Choroid plexus epithelial cell (primary cell): Measurements from ENCODE around the gene ADPRS.

Experiments
- DNase-seq: peaks from one replicate; pipeline ENCODE4 v3.0.0-alpha.2; 2010; ENCODE audit warnings: low read depth
- H3K4me3 ChIP-seq: 2 replicates; pipeline ENCODE4 v1.5.1; 2011; ENCODE audit warnings: low read depth, mild to moderate bottlenecking, control low read depth, low read length, moderate library complexity
- TF ChIP-seq, protein P1 (sequence below): conservative IDR thresholded peaks from 2 replicates; pipeline ENCODE4 v1.5.1; 2011; ENCODE audit warnings: low read depth, mild to moderate bottlenecking, control low read depth, inconsistent platforms, low read length, moderate library complexity

The ADPRS gene

DNA sequence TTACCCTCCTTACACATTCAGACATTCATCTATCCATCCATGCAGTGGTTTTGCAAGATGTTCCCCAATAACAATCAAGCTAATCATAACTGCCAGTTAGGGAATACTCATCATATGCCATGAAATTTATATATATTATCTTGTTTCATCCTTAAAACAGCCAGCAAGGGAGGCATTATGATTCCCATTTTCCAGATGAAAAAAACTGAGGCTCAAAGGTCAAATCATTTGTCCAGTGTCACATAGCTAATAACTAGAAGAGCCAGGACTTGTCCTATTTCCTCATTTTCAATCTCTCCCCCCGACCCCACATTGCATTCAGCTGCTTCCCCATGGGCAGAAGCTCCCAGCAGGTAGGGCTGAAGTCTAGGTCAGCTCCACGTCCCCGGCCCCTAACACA is 43.3 kb downstream of the ADPRS start:
- no peak overlapping the region for H3K4me3 ChIP-seq
- TF ChIP-seq, protein P1, sequence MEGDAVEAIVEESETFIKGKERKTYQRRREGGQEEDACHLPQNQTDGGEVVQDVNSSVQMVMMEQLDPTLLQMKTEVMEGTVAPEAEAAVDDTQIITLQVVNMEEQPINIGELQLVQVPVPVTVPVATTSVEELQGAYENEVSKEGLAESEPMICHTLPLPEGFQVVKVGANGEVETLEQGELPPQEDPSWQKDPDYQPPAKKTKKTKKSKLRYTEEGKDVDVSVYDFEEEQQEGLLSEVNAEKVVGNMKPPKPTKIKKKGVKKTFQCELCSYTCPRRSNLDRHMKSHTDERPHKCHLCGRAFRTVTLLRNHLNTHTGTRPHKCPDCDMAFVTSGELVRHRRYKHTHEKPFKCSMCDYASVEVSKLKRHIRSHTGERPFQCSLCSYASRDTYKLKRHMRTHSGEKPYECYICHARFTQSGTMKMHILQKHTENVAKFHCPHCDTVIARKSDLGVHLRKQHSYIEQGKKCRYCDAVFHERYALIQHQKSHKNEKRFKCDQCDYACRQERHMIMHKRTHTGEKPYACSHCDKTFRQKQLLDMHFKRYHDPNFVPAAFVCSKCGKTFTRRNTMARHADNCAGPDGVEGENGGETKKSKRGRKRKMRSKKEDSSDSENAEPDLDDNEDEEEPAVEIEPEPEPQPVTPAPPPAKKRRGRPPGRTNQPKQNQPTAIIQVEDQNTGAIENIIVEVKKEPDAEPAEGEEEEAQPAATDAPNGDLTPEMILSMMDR, result no peak
- DNase-seq, result no peak

DNA sequence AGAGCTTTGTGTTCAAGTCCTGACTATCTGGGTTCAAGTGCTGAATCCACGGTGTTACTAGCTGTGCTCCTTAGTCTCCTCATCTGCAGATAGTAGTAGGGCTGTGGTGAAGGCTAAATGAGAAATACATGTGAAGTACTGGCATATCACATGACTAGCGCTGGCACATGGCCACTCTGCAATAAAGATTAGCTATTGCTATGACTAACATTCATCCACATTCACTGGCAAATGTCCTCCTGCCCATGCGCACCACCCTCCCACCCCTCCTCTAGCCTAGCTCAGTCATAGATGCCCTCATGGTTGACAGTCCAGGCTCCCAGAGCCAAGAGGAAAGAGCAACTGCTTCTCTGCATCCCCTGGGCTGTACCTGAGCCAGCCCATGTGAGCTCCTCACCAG is 44.8 kb downstream of the ADPRS start:
- no peak overlapping the region for H3K4me3 ChIP-seq
- DNase-seq, result peak; percentile 67
- TF ChIP-seq, protein P1, result no peak

DNA sequence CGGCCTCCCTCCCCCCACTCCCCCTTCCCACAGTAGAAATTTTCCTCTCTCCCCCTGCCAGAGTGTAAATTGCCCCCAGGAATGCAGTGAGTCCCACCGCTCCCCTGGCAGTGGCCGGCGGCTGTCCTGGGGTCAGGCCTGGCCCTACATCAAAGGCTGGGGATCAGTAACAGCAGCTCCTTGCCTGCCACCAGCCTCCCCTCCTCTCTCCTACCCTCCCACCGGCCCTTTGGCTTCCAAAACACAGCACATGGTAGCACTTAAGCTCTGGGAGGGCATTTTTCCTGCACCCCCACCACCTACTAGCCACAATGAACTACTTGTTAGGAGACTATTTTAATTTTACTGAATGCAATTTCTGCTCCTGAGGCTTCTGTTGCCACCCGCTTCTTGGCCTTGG is 45.3 kb downstream of the ADPRS start:
- TF ChIP-seq, protein P1, result no peak
- H3K4me3 ChIP-seq, result no peak overlapping the region
- no peak for DNase-seq

DNA sequence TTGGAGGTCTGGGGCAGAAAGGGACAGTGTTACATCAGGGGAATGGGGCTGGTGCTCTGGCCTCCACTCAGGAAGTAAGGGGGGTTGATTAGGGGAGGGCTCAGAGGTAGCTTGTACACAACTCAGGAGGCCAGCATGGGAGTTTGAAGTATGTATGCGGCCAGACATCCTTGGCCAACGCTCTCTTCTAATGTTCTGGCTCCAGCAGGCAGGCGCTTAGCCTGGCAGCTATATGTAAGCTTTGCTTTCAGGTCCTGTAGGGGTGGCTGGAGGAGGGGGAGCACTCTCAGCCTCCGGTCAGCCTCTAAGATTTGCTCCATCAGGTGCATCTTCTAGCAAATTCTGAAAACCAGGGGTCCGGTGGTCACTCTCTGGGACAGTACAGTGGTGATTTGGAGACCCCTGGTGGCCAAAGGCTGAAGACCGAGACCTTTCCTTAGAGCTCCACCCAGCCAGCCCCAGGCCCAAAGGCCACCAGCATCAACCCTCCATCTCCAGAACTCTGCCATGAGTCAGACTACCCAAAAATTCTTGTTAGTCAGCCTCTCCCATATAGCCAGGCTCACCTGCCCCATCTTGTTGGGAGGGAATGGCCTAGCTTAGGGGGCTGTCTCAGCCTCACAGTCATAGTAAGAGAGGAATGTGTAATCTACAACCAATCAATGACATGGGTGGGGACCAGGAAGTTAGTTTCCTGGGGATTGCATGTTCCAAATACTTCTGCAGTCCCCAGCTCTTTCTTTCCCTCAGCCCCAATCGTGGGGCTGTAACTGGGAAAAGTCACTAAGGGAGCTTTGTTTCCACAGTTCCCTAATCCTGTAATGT is 46.0 kb downstream of the ADPRS start:
- TF ChIP-seq, protein P1, result peak; percentile 89
- peak; percentile 63 for DNase-seq
- no peak overlapping the region for H3K4me3 ChIP-seq

DNA sequence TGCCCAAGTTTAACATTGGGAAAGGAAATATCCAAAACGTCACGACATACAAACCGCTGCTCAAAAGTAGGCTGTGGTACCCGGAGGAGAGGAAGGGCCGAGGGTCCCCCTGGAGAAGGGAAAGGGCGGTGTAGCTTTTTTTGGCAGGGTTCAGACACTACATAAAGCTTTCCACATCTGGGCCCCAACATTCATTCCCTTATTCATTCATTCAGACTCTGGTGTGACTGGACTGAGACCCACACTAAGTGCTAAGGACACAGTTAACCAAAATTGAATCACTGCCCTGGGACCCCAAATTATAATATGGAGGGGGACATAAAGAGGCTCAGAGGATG is 46.6 kb downstream of the ADPRS start:
- TF ChIP-seq, protein P1, result no peak
- H3K4me3 ChIP-seq, result no peak overlapping the region
- no peak for DNase-seq

DNA sequence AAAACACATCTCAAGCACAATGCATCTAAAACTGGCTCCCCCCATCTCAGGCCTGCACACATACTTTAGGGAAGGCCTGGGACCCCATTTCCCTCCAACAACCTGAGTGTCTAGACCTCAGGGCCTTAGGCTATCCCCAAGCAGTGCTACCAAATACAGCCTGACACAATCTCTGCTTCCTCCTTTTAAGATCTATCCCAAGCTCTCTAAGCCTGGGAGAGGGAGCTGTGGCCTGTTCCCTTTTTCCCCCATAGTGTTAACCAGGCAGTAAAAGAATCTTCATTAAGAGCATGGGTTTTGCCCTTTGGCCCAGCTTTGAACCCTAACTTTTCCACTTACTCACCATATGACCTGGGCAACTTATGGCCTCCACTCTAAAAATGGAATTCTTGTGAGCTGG is 47.1 kb downstream of the ADPRS start:
- H3K4me3 ChIP-seq, result no peak overlapping the region
- no peak for DNase-seq
- TF ChIP-seq, protein P1, result no peak

DNA sequence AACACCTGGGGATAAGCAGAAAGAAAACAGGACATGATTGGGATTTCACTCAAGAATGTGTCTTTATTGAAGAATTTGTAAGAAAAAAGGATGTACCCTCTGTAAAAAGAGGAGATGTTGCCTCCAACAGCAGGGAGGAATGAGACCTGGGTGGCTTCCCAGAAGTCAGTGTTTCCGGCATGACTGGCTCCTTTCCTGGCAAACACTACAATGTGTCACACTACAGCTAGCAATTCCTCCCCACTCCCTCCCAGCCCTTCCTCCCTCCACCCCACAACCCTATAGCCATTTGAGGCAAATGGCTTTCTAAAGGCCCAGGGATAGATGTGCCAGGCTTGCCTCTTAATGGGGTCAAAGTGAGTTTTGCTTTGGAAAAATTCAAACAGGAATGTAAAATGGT is 47.8 kb downstream of the ADPRS start:
- TF ChIP-seq, protein P1, result no peak
- H3K4me3 ChIP-seq, result no peak overlapping the region
- peak; percentile 77 for DNase-seq
